D721Med (cell line): ENCODE data around the gene OR2T27.

Source experiments
- DNase-seq: peaks from one replicate; pipeline ENCODE4 v3.0.0; 2011; ENCODE audit warnings: low spot score; ENCODE audit not compliant: insufficient read length
- FAIRE-seq: peaks from 2 replicates; lab custom pipeline; 2011; peaks lifted over from hg19 to GRCh38; lab: Jason Lieb, UNC
- CTCF ChIP-seq: IDR thresholded peaks from 2 replicates; pipeline ENCODE4 v1.5.1; 2012; ENCODE audit warnings: mild to moderate bottlenecking, control low read depth; ENCODE audit not compliant: insufficient read depth; ENCODE audit errors: missing control alignments

OR2T27 gene

GRCh38 chr1:248611883-248612414 is 43.4 kb downstream of the OR2T27 start:
- no peak for TF ChIP-seq CTCF
- FAIRE-seq (no peak), DNase-seq (no peak)

- no peak for TF ChIP-seq CTCF
- DNase-seq (no peak), FAIRE-seq (no peak)
Measured at GRCh38 chr1:248610301-248610700, 45.0 kb downstream of the OR2T27 start.
